Keratinocyte (primary cell): ENCODE results near the gene UGT1A4. TPM values are rescaled to one million over a fixed set of nuclear protein-coding genes. Genes with fewer than 3 reads are reported as not detected.

ENCODE experiments used
- DNase-seq: peaks from one replicate; pipeline ENCODE4 v3.0.0-alpha.2; 2011; ENCODE audit warnings: low read depth, missing footprints, low spot score
- FAIRE-seq: peaks from 2 replicates; lab custom pipeline; 2011; peaks lifted over from hg19 to GRCh38; lab: Jason Lieb, UNC
- H2AFZ ChIP-seq: 2 replicates; pipeline ENCODE4 v1.6.0; 2012; ENCODE audit warnings: low read length, control low read depth, inconsistent platforms; ENCODE audit not compliant: control insufficient read depth
- H3K27ac ChIP-seq: 2 replicates; pipeline ENCODE4 v1.5.1; 2011; ENCODE audit warnings: low read length; ENCODE audit not compliant: control insufficient read depth, insufficient read depth
- H3K27me3 ChIP-seq: 3 replicates; pipeline ENCODE4 v1.6.0; 2011; ENCODE audit warnings: low read length; ENCODE audit not compliant: control insufficient read depth, insufficient read depth; ENCODE audit errors: extremely low read depth
- H3K36me3 ChIP-seq, 2 experiments: 2 replicates in 1 of 2; 3 replicates in 1 of 2; pipeline ENCODE4 v1.5.1; 2011; ENCODE audit warnings: low read length in 2 of 2, mild to moderate bottlenecking in 1 of 2; ENCODE audit not compliant: control insufficient read depth in 2 of 2, insufficient read depth in 2 of 2; ENCODE audit errors: extremely low read depth in 1 of 2
- H3K4me1 ChIP-seq: 3 replicates; pipeline ENCODE4 v1.5.1; 2011; ENCODE audit warnings: low read length; ENCODE audit not compliant: control insufficient read depth, insufficient read depth; ENCODE audit errors: extremely low read depth
- H3K4me2 ChIP-seq: 3 replicates; pipeline ENCODE4 v1.6.0; 2011; ENCODE audit warnings: low read depth, low read length; ENCODE audit not compliant: control insufficient read depth, insufficient read depth; ENCODE audit errors: extremely low read depth
- H3K4me3 ChIP-seq, 3 experiments: fragments of 200-600 bp in 1 of 3; sonication (generic) in 1 of 3; 2 replicates in 2 of 3; 3 replicates in 1 of 3; pipeline ENCODE4 v1.5.1; 2011 to 2016; ENCODE audit warnings: low read length in 3 of 3, mild to moderate bottlenecking in 3 of 3, control low read depth in 2 of 3, inconsistent platforms in 1 of 3, low read depth in 1 of 3, mixed read lengths in 1 of 3, mixed run types in 1 of 3, moderate library complexity in 1 of 3; ENCODE audit not compliant: control insufficient read depth in 2 of 3, insufficient read depth in 2 of 3; ENCODE audit errors: extremely low read depth in 1 of 3
- H3K79me2 ChIP-seq: 2 replicates; pipeline ENCODE4 v1.6.0; 2012; ENCODE audit warnings: low read length; ENCODE audit not compliant: control insufficient read depth, insufficient read depth
- H3K9ac ChIP-seq: 3 replicates; pipeline ENCODE4 v1.6.0; 2011; ENCODE audit warnings: low read length; ENCODE audit not compliant: control insufficient read depth, insufficient read depth; ENCODE audit errors: extremely low read depth
- H3K9me1 ChIP-seq: 3 replicates; pipeline ENCODE4 v1.6.0; 2011; ENCODE audit warnings: low read length; ENCODE audit not compliant: control insufficient read depth, insufficient read depth; ENCODE audit errors: extremely low read depth
- H3K9me3 ChIP-seq: 2 replicates; pipeline ENCODE4 v1.5.1; 2012; ENCODE audit warnings: low read depth, low read length; ENCODE audit not compliant: control insufficient read depth
- H4K20me1 ChIP-seq: 3 replicates; pipeline ENCODE4 v1.6.0; 2011; ENCODE audit warnings: low read length; ENCODE audit not compliant: control insufficient read depth, insufficient read depth; ENCODE audit errors: extremely low read depth
- EZH2 ChIP-seq: IDR thresholded peaks from one replicate; pipeline ENCODE4 v1.6.1; 2012; ENCODE audit warnings: inconsistent platforms, mild to moderate bottlenecking, low read length, moderate library complexity
- dilution Hi-C: fragments of 300-500 bp; cut with MboI; formaldehyde crosslinking; loops from one replicate; pipeline ENCODE4 v1.7.0; 2020; ENCODE audit warnings: low sequenced_read_pairs; ENCODE audit not compliant: extremely low pct_ligation_motif_present
- polyA plus RNA-seq, 5 experiments: library from polyadenylated mRNA; depleted of rRNA in 3 of 5; stranded (reverse) in 3 of 5; stranded (forward) in 1 of 5; unstranded in 1 of 5; fragments of >200 nt; gene quantifications; 1 replicate in 1 of 5; 2 replicates in 3 of 5; 3 replicates in 1 of 5; pipeline versions ENCODE4 v1.2.1 to v1.2.3, GENCODE V29; 2011 to 2012; ENCODE audit warnings: missing spikeins in 2 of 5, low read depth in 1 of 5, low replicate concordance in 1 of 5
- TF ChIP-seq, protein P1 (sequence below), 3 experiments: IDR thresholded peaks in 1 of 3; conservative IDR thresholded peaks in 1 of 3; optimal IDR thresholded peaks in 1 of 3; 2 replicates in 2 of 3; 3 replicates in 1 of 3; pipeline versions ENCODE3 to v1.5.1; 2011; ENCODE audit warnings: low read length in 3 of 3, mild to moderate bottlenecking in 3 of 3, moderate library complexity in 2 of 3, control low read depth in 1 of 3, inconsistent platforms in 1 of 3; ENCODE audit not compliant: insufficient read depth in 2 of 3; ENCODE audit errors: extremely low read depth in 1 of 3

The UGT1A4 gene
- polyA plus RNA-seq, 1 donor (not counting 4 experiments of a cell fraction or from before 2014, with no cell fraction given) = 2.4 TPM

DNA sequence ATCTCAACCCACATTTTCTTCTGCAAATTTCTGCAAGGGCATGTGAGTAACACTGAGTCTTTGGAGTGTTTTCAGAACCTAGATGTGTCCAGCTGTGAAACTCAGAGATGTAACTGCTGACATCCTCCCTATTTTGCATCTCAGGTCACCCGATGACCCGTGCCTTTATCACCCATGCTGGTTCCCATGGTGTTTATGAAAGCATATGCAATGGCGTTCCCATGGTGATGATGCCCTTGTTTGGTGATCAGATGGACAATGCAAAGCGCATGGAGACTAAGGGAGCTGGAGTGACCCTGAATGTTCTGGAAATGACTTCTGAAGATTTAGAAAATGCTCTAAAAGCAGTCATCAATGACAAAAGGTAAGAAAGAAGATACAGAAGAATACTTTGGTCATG is 49.5 kb downstream of the UGT1A4 start:
- Histone ChIP-seq H3K9ac (no peak overlapping the region), H3K4me1 (peaks cover 13% of the 10 kb centered on the region), H2AFZ (no peak overlapping the region), H3K36me3 (peaks cover 17 to 19% of the 10 kb centered on the region in 2 experiments), H3K79me2 (peaks cover 4% of the 10 kb centered on the region), H3K4me3 (no peak overlapping the region), H3K27ac (no peak overlapping the region), H3K27me3 (no peaks in the 10 kb centered on the region), H3K9me3 (no peaks in the 10 kb centered on the region), H3K9me1 (no peaks in the 10 kb centered on the region), H3K4me2 (no peak overlapping the region), H4K20me1 (no peaks in the 10 kb centered on the region)
- no peak for FAIRE-seq
- DNase-seq = no peak
- dilution Hi-C loops = no loop called here
- TF ChIP-seq EZH2 = no peak

DNA sequence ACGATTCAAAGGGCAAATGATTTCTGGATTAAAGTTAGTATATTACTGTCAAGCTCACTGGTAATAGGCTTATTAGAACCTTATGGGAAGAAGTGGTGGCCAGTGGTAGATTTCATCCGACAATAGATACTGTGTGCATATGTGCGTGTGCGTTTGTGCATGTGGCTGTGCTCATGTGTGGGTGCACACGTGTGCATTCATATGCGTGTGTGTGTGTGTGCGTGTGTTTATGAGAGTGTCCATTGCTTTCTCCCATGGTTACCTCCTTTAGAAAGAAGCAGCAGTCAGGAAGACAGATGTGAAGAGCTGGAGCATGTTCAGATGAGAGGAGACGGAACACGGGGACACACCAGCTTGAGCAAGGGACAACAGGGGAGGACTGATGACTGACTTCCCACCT is 50.7 kb downstream of the UGT1A4 start:
- no peaks in the 10 kb centered on the region for H4K20me1 ChIP-seq
- H3K9me3 ChIP-seq = no peaks in the 10 kb centered on the region
- no peak overlapping the region for H3K4me3 ChIP-seq
- TF ChIP-seq, protein P1, sequence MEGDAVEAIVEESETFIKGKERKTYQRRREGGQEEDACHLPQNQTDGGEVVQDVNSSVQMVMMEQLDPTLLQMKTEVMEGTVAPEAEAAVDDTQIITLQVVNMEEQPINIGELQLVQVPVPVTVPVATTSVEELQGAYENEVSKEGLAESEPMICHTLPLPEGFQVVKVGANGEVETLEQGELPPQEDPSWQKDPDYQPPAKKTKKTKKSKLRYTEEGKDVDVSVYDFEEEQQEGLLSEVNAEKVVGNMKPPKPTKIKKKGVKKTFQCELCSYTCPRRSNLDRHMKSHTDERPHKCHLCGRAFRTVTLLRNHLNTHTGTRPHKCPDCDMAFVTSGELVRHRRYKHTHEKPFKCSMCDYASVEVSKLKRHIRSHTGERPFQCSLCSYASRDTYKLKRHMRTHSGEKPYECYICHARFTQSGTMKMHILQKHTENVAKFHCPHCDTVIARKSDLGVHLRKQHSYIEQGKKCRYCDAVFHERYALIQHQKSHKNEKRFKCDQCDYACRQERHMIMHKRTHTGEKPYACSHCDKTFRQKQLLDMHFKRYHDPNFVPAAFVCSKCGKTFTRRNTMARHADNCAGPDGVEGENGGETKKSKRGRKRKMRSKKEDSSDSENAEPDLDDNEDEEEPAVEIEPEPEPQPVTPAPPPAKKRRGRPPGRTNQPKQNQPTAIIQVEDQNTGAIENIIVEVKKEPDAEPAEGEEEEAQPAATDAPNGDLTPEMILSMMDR (optimal IDR thresholded peaks at IDR 0.05 in 1 of 3, IDR thresholded peaks at IDR 0.05 in 1 of 3, conservative IDR thresholded peaks at IDR 0.05 in 1 of 3; ENCODE audit: extremely low read depth in 1 of 3, insufficient read depth in 2 of 3, low read length in 3 of 3) = no peak
- TF ChIP-seq EZH2 = no peak
- H3K27me3 ChIP-seq = no peaks in the 10 kb centered on the region
- H2AFZ ChIP-seq = no peak overlapping the region
- H3K36me3 ChIP-seq = peaks cover 17 to 19% of the 10 kb centered on the region in 2 experiments
- peaks cover 4% of the 10 kb centered on the region for H3K79me2 ChIP-seq
- H3K27ac ChIP-seq = no peak overlapping the region
- DNase-seq (no peak), FAIRE-seq (no peak)
- no peak overlapping the region for H3K9ac ChIP-seq
- H3K4me1 ChIP-seq = peaks cover 6% of the 10 kb centered on the region
- H3K9me1 ChIP-seq = no peaks in the 10 kb centered on the region
- no peak overlapping the region for H3K4me2 ChIP-seq
- dilution Hi-C loops = no loop called here

DNA sequence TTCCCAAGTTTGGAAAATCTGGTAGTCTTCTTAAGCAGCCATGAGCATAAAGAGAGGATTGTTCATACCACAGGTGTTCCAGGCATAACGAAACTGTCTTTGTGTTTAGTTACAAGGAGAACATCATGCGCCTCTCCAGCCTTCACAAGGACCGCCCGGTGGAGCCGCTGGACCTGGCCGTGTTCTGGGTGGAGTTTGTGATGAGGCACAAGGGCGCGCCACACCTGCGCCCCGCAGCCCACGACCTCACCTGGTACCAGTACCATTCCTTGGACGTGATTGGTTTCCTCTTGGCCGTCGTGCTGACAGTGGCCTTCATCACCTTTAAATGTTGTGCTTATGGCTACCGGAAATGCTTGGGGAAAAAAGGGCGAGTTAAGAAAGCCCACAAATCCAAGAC is 53.6 kb downstream of the UGT1A4 start:
- Histone ChIP-seq H3K27me3 (no peaks in the 10 kb centered on the region), H3K4me1 (no peaks in the 10 kb centered on the region), H3K27ac (no peak overlapping the region), H2AFZ (no peak overlapping the region), H3K4me3 (no peak overlapping the region), H3K36me3 (peaks cover 17 to 19% of the 10 kb centered on the region in 2 experiments), H3K4me2 (no peak overlapping the region), H3K9me3 (peaks cover 3% of the 10 kb centered on the region), H3K9me1 (no peaks in the 10 kb centered on the region), H3K9ac (no peak overlapping the region), H4K20me1 (no peaks in the 10 kb centered on the region), H3K79me2 (no peaks in the 10 kb centered on the region)
- dilution Hi-C loops = no loop called here
- DNase-seq (no peak), FAIRE-seq (no peak)
- no peak for TF ChIP-seq EZH2
- TF ChIP-seq, protein P1 (optimal IDR thresholded peaks at IDR 0.05 in 1 of 3, IDR thresholded peaks at IDR 0.05 in 1 of 3, conservative IDR thresholded peaks at IDR 0.05 in 1 of 3; ENCODE audit: extremely low read depth in 1 of 3, insufficient read depth in 2 of 3, low read length in 3 of 3) = no peak
